Muscle of back (tissue), 11 donors: ENCODE measurements around the gene C1orf159. TPM values are rescaled to one million over a fixed set of nuclear protein-coding genes. Genes with fewer than 3 reads are reported as not detected.
"Not testable (repeated sequence)": the region's sequence is repeated elsewhere in the genome, so short reads cannot be mapped to it uniquely, and the experiment has no call there.

Experiments
- DNase-seq, 3 donors: peaks; one replicate each; pipeline versions ENCODE4 v3.0.0 to v3.0.0-alpha.2; 2013
- polyA plus RNA-seq, 10 donors: library from polyadenylated mRNA; unstranded; fragments of 120-200 nt; gene quantifications; one replicate each; pipeline ENCODE4 v1.2.1, GENCODE V29; 2013; ENCODE audit not compliant: insufficient read length in 10 of 10

Gene C1orf159
- polyA plus RNA-seq, 10 donors: 3.8 to 7.1 (median 4.6) TPM

DNA sequence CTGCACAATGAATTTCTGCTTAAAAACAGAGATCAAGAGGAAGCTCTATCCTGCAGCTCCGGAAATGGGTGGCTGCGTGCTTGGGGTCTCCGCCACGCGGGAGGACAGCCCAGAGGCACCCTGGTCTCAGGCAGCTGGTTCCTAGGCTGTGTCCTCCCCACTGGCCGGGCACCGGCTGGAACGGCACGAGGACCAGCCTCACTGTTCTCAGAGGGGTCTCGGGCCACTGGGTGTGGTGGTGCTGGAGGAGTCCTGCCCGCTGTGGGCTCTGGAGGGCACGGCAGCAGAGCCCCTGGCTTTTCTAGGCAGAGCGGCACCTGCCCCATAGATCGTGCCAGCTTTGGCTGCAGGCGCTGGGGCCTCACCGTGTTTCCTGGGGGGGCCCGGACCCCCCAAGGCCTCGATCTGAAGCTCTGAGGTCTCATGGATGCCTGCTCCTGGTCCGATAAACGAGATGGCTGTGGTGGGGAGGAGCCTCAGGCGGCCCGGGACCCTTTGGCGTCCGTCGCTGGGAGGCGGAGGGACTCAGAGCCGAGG lies 33.6 kb downstream of the C1orf159 start:
- no peak for DNase-seq

GRCh38 chr1:1081311-1082238 lies 34.3 kb downstream of the C1orf159 start:
- DNase-seq: peak in 1 of 3 donors; percentile 7

DNA sequence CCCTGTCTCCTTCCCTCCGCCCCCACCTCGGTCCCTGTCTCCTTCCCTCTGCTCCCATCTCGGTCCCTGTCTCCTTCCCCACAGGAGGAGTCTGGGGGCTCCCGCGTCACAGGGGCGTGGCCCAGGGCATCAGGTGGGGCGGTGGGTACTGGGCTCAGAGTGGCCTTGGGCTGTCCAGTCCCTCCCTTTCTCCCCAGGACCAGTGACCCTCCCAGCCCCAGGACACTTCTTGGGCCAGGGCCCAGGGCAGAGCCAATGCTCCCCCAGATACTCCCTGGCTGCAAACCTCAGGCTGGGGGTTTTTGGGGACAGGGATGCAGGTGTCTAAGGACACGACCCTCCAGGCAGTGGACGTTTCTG lies 35.0 kb downstream of the C1orf159 start:
- DNase-seq: peak in 1 of 3 donors; percentile 7

DNA sequence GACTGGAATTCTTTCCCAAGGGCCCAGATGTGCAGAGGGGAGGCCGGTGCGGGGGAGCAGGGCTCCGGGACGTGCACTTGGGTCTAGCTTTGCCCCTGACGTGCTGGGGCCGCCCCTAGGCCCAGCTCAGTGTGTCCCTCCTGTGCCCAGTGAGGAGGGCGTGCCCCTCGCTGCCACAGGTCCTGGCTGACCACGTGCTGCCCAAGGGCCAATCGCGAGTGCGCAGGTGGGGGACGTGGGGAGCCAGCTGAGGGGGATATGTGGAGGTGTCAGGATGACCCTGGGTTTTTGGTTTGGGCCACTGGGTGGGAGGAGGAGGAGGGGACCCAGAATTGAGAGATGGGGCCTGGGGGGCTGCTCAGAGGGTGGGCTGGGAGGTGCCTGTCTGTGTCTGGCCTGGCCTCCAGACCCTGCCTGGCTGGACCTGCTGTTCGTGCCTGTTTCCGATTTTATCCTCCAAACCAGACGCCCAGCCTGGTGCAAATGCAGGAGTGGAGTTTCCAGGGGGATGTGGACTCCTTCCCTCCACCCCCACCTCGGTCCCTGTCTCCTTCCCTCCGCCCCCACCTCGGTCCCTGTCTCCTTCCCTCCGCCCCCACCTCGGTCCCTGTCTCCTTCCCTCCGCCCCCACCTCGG lies 35.6 kb downstream of the C1orf159 start:
- DNase-seq: peak; percentile 54 to 88 (median 65)

DNA sequence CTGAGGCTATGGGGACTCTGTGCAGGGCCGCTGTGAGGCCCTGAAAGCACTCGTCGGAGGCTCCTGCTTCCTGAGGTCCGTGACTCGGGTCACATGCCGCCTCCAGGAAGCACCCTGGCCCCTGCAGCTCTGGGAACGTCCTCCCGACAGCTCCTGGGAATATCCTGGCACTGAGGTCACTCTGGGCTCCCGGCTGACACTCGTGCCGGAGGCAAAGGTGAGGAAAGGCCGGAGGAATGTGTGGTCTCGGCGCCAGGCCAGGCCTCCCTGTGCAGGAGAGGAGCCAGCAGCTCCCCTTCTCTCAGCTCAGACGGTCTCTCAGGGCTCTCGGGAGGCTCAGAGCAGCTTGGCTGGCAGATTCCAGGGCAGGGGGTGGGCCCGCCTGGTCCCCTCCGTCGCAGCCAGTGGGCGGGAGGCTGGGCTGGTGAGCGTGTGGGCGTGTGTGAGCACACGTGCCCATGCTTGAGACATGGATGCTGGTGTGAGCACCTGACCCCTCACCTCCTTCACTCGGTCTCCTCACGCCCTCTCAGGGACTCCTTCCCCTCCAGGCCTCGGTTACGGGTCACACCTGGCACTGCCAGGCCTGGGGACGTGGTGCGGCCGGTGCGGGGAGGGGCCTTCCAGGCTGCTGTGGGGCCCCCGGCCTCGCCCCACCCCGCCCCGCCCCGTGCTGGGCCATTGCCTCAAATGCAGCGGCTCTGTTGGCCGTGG lies 36.3 kb downstream of the C1orf159 start:
- peak; percentile 34 to 78 (median 68) for DNase-seq

- not testable (repeated sequence) for DNase-seq
Measured at GRCh38 chr1:1077396-1077795, 38.5 kb downstream of the C1orf159 start.

GRCh38 chr1:1075148-1075935 lies 40.5 kb downstream of the C1orf159 start:
- no peak for DNase-seq

DNA sequence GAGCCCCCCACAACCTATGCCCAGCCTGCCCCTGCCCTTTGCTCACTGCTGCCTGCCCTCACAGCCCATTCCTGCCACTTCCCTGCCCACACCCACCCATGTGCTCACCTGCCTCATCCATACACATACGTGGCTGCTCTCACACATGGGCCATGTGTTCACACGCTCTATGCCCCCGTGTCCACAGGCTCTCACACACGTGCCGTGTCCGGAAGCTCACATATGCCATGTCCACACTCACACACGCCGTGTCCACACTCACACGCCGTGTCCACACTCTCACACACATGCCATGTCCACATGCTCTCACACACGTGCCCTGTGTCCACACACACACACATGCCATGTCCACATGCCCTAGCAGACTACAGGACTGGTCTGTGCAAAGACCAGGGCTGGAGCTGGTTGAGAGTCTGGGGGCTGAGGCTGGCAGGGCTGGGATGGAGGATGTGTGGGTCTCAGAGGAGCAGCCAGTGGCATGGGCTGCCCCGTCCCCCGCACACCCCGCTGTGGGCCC lies 41.2 kb downstream of the C1orf159 start:
- DNase-seq: no peak

DNA sequence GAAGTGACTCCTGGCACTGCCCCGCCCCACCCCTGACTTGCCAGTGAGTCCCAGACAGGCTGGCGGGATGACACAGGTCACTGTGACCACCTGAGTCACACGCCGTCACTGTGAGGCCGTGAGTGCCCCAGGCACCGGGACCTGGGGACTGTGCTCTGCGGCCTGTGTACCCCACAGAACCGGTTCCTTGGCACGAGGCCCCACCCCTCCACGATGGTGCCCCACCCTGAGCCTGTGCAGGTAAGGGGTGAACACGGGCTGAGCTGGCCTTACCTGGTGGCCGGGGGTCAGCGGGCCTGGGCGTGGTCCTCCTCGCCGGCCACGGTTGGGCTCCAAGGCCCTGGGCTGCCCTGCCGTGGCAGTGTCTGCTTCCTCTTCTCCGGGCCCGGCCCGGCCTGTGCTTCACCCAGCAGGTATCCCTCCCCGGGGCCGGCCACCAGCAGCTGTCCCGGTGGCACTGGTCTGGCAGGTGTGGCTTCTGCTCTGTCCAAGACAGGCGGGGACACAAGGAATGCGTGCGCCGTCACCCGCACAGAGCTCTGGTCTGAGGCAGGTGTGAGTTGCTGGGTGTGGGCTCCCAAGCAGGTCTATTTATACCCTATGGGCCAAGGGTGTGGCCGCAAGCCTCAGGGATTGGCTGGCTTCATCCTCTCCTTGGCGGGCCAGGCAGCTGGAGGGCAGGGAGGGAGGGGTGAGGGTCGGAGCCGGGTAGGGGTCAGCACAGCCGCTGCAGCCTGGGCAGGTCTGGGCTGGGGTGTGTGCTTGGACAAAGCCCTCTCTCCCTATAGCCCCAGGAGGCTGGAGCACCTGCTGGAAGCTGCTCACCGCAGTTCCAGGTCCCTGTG lies 41.9 kb downstream of the C1orf159 start, which contains the start of gene RNF223:
TSS of gene RNF223 (minus strand) at position 564 of the 845 bp plus-strand sequence. CDS start 1,740 bp downstream, outside the sequence.
- DNase-seq: no peak

DNA sequence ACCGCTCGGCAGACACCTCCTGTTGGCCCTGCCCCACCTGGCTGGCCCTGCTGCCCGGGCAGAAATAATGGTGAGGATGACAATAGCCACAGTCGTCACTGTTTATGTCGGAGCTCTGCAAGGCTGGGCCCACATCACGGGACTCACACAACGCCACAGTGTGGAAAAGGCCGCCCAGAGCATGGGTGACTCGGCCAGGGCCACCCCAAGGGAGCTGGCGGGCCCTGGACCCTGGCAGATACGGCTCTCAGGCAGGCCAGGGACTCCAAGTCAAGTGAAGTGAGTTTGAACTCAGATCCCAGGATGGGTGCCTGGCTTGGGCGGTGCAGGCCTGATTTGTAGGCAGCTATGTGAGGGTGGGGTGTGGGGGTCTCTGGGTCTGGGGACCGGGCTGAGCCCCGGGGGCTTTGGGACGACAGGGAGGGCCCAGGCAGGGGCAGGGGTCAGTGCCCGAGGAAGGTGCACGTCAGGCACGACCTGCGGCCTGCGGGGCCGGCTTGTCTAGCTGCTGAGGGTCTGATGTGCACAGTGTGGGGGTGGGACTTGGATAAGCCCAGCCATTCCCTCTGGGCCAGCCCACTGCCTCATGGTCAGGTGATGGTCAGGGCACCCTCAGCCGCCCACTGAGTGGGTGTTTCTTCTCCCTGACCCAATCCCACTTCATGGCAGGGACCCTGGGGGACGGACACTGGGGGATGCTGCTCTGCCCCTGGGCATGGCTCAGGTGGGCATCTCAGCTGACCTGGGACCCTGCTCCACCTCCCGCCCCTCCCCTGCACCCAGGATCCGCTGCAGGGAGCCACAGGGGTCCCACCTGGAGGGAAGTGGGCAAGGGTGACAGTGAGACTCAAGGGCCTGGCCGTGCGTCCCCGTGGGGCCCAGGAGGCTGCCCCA lies 42.8 kb downstream of the C1orf159 start:
- DNase-seq: no peak

DNA sequence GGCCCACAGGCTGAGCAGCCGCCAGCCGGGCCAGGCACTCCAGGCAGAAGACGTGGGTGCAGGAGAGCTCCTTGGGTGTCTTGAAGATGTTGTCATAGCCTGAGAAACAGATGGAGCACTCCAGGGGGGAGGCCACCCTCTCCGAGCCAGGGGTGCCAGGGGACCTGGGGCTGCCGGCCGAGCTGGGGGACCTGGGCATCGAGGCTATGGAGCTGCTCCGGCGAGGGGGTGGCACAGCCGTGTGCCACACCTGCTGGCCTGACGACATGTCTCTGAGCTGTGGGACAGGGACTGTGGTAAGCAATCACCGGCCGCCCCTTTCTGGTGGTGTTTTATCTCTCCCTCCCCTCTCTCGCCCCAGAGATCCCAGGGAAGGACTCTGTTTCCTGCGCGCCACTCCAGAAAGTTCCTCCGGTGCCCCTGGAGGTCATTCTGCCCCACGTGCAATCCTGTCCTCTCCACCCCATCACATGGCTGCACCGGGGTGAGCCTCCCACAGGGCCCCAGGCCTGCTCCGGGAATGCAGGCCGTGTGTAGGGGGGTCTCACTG lies 43.5 kb downstream of the C1orf159 start:
- no peak for DNase-seq

DNA sequence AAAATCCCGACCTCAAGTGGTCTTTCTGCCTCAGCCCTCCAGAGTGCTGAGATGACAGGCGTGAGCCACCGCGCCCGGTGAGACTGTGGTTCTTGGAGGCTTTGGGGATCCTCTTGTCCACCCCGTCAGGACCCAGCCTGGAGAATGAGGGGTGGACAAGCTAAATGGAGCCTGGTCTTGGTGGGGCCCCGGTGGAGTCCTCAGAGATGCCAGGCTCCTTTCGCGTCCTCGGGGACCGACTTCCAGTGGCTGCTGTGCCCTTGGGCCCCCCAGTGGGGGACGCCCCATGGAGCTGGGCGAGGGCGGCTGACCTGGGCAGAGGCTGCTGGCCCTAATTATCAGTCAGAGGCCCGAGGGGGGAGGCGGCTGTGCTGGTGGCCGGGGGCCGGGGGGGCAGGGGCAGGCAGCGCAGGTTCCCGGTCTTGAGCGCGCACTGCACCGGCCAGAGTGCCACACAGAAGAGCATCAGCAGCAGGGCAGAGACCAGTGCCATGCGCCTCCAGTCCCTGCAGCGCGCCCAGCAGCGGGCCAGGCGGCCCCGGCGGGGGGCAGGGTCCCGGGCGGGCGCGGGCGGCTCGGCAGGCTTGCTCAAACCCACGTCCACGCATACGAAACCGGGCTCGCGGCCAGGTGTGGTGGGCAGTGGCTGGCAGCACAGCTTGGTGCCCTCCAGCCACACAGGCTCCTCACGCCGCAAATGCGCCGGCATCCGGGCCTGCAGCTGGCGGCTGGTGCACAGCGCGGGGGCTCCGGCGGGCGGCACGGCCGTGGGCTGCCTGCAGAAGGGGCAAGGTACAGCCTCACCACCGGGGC lies 44.2 kb downstream of the C1orf159 start:
- no peak for DNase-seq

DNA sequence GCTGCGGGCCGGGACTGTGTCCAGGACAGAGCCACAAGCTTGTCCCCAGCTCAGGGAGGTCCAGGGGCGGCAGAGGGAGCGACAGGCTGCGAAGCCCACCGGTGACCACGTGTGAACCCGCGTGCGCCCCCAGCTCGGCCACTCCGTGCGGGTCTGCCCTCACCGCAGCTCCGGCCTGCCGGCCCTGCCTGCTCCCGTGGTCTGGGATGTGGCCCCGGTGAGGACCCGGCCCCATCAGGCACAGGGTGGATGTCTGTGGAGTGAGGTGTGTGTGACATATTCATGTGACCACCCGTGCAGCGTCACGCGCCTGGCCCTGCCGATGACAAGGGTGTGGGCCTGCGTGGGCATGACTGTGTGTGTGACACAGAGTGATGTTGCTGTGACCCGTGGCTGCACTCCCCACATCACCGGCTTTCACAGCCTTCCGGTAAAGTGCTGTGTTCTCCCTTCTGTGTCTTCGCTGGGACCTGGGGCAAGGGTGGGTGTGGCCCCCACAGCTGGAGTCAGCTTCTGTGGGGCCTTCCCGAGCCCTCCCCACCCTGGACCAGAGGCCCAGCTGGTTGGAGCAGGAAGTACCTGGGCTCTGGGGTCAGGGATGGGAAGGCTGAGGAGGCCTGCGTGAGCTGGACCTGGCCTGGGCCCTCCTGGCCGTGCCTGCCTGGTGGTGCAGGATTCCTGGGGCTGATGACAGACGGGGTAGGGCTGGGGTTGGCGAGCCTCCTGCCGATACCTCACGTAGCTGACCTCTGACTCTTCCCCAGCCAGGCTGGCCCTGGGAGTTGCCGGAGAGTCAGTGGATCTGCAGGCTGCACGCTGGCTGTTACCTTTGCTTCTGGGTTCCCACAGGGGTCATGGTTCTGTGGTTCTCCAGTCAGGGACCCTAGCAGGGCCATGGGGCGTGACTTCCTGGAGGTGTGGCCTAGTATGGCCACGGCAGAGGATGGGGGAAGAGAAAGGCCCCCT lies 45.9 kb downstream of the C1orf159 start:
- DNase-seq: no peak

- DNase-seq: peak in 2 of 3 donors; percentile 32 to 61
Measured at GRCh38 chr1:1069056-1069710, 46.7 kb downstream of the C1orf159 start.

DNA sequence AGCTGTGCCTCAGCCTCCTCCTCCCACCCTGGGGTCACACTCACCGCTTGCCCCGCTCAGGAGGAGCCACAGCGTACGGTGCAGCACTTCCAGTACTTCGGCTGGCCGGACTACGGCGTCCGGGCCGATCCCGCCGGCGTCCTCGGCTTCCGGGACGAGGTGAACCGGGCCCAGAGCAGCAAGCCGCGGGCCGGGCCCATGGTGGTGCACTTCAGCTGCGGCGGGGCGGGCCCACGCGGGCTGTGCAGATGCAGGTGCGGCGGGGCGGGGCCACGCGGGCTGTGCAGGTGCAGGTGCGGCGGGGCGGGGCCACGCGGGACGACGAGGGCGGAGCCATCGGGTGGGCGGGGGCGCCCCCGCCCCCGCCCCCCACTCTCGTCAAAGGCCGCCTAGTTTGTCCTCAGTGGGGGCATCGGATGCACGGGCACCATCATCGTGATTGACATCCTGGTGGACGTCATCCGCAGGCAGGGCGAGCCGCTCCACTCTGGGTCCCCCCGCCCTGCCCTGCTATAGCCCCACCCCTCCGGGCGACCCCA lies 47.3 kb downstream of the C1orf159 start:
- no peak for DNase-seq
